Measurements from ENCODE around the gene EHD2. TPM values are rescaled to one million over a fixed set of nuclear protein-coding genes. Genes with fewer than 3 reads are reported as not detected.
"Not testable (repeated sequence)": the region's sequence is repeated elsewhere in the genome, so short reads cannot be mapped to it uniquely, and the experiment has no call there.

The EHD2 gene
- polyA plus RNA-seq (ENCODE audit: insufficient read length in 10 of 10) = 100 to 1,000 TPM in 8 of 10 donors, 10 to 100 TPM in 2; 86.8 to 144 (median 110) TPM
- long read RNA-seq, donor 1, transcript EHD2-201 (6 exons, 3,585 nt) = major isoform, 24 of 35 reads
- long read RNA-seq, donor 1, partial matches to known transcripts = 10 of 35 reads
- long read RNA-seq, donor 1, other reads (novel, unspliced or antisense) = 0 of 35 reads
- long read RNA-seq, donor 2, transcript EHD2-201 (6 exons, 3,585 nt) = major isoform, 16 of 16 reads
- long read RNA-seq, donor 2, partial matches to known transcripts = 0 of 16 reads
- long read RNA-seq, donor 2, other reads (novel, unspliced or antisense) = 0 of 16 reads
- long read RNA-seq, donor 3 = 0 reads
- long read RNA-seq, donor 4, transcript EHD2-201 (6 exons, 3,585 nt) = major isoform, 16 of 57 reads
- long read RNA-seq, donor 4, partial matches to known transcripts = 41 of 57 reads
- long read RNA-seq, donor 4, other reads (novel, unspliced or antisense) = 0 of 57 reads
- long read RNA-seq, donor 5, transcript EHD2-201 (6 exons, 3,585 nt) = major isoform, 26 of 59 reads
- long read RNA-seq, donor 5, partial matches to known transcripts = 33 of 59 reads
- long read RNA-seq, donor 5, other reads (novel, unspliced or antisense) = 0 of 59 reads
- long read RNA-seq, donor 6, transcript EHD2-201 (6 exons, 3,585 nt) = major isoform, 32 of 33 reads
- long read RNA-seq, donor 6, partial matches to known transcripts = 0 of 33 reads
- long read RNA-seq, donor 6, other reads (novel, unspliced or antisense) = 0 of 33 reads
- long read RNA-seq, donor 7, transcript EHD2-201 (6 exons, 3,585 nt) = major isoform, 22 of 23 reads
- long read RNA-seq, donor 7, partial matches to known transcripts = 0 of 23 reads
- long read RNA-seq, donor 7, other reads (novel, unspliced or antisense) = 0 of 23 reads
- long read RNA-seq, donor 8, transcript EHD2-201 (6 exons, 3,585 nt) = major isoform, 20 of 20 reads
- long read RNA-seq, donor 8, partial matches to known transcripts = 0 of 20 reads
- long read RNA-seq, donor 8, other reads (novel, unspliced or antisense) = 0 of 20 reads
- long read RNA-seq, donor 9, transcript EHD2-201 (6 exons, 3,585 nt) = major isoform, 6 of 6 reads
- long read RNA-seq, donor 9, partial matches to known transcripts = 0 of 6 reads
- long read RNA-seq, donor 9, other reads (novel, unspliced or antisense) = 0 of 6 reads

GRCh38 chr19:47713046-47714021, at the start of gene EHD2:
TSS of gene EHD2 (plus strand) at chr19:47713422. CDS start at chr19:47716613, 3,191 bp downstream.
- peak; percentile 84 to 92 (median 90) for DNase-seq

GRCh38 chr19:47663435-47663910, 49.7 kb upstream of the EHD2 start:
- DNase-seq = peak in 1 of 3 donors; percentile 89

GRCh38 chr19:47663911-47664771, 49.1 kb upstream of the EHD2 start:
- peak; percentile 7 to 92 (median 24) for DNase-seq

- not testable (repeated sequence) for DNase-seq
Measured at GRCh38 chr19:47668556-47668955, 44.7 kb upstream of the EHD2 start.

- no peak for DNase-seq
Measured at GRCh38 chr19:47670736-47671135, 42.5 kb upstream of the EHD2 start.

- no peak for DNase-seq
Measured at GRCh38 chr19:47671499-47671898, 41.7 kb upstream of the EHD2 start.

GRCh38 chr19:47673426-47673825, 39.8 kb upstream of the EHD2 start:
- DNase-seq = no peak

GRCh38 chr19:47674548-47674947, 38.7 kb upstream of the EHD2 start:
- no peak for DNase-seq

GRCh38 chr19:47675271-47675670, 38.0 kb upstream of the EHD2 start:
- DNase-seq = no peak

GRCh38 chr19:47675859-47676258, 37.4 kb upstream of the EHD2 start:
- no peak for DNase-seq

GRCh38 chr19:47676811-47677210, 36.4 kb upstream of the EHD2 start:
- DNase-seq = no peak

GRCh38 chr19:47679251-47679900, 33.8 kb upstream of the EHD2 start:
- DNase-seq = no peak

- DNase-seq = no peak
Measured at GRCh38 chr19:47679922-47680857, 33.0 kb upstream of the EHD2 start.

- DNase-seq = no peak
Measured at GRCh38 chr19:47680858-47681332, 32.3 kb upstream of the EHD2 start.

- DNase-seq = no peak
Measured at GRCh38 chr19:47681388-47681787, 31.8 kb upstream of the EHD2 start.

GRCh38 chr19:47681936-47682335, 31.3 kb upstream of the EHD2 start:
- no peak for DNase-seq

- DNase-seq = no peak
Measured at GRCh38 chr19:47682939-47683338, 30.3 kb upstream of the EHD2 start.
